Prostate gland (tissue), 2 donors: Measurements from ENCODE around the gene FCAR. TPM values are rescaled to one million over a fixed set of nuclear protein-coding genes. Genes with fewer than 3 reads are reported as not detected.
"Not testable (repeated sequence)": the region's sequence is repeated elsewhere in the genome, so short reads cannot be mapped to it uniquely, and the experiment has no call there.

Experiments
- DNase-seq: peaks from one replicate; pipeline ENCODE4 v3.0.0-alpha.2; 2019; ENCODE audit warnings: low spot score
- H3K27ac ChIP-seq, 2 donors: fragments of 200-600 bp; sonication (generic); 2 replicates each; pipeline ENCODE4 v1.5.1; 2017 to 2019
- H3K27me3 ChIP-seq: fragments of 200-600 bp; sonication (generic); replicated peaks from 2 replicates; pipeline ENCODE4 v1.5.1; 2019; ENCODE audit not compliant: insufficient read depth
- H3K36me3 ChIP-seq, 2 donors: fragments of 200-600 bp; sonication (generic); 1 replicate in 1 of 2; 2 replicates in 1 of 2; pipeline versions ENCODE4 v1.5.1 to v1.8.1; 2017 to 2019
- H3K4me1 ChIP-seq: fragments of 200-600 bp; sonication (generic); replicated peaks from 2 replicates; pipeline ENCODE4 v1.5.1; 2019
- H3K4me3 ChIP-seq, 2 donors: fragments of 200-600 bp; sonication (generic); 2 replicates each; pipeline ENCODE4 v1.5.1; 2017 to 2019
- H3K9me3 ChIP-seq: fragments of 200-600 bp; sonication (generic); 2 replicates; pipeline ENCODE4 v1.5.1; 2017
- CTCF ChIP-seq, 4 experiments: fragments of 200-600 bp in 2 of 4; fragments of 450-650 bp in 2 of 4; sonication (generic) in 2 of 4; IDR thresholded peaks; 1 replicate in 3 of 4; 2 replicates in 1 of 4; pipeline ENCODE4 v1.5.1; 2016 to 2019; ENCODE audit warnings: antibody characterized with exemption in 4 of 4, mild to moderate bottlenecking in 2 of 4, moderate library complexity in 2 of 4
- POLR2A ChIP-seq: fragments of 450-650 bp; IDR thresholded peaks from one replicate; pipeline ENCODE4 v1.6.1; 2016; ENCODE audit warnings: antibody characterized with exemption, mild to moderate bottlenecking
- POLR2AphosphoS5 ChIP-seq: sonication (generic); formaldehyde crosslinking; IDR thresholded peaks from one replicate; pipeline ENCODE4 v1.6.1; 2017; ENCODE audit warnings: antibody characterized with exemption
- WGBS: methylation state at CpG from one replicate; pipeline ENCODE4 v1.1.5; 2018; 5-methylcytosine and 5-hydroxymethylcytosine counted together
- intact Hi-C: fragments of 100-400 bp; cut with DNase I; formaldehyde crosslinking; loops from one replicate; pipeline ENCODE4 v1.14.2; 2022
- small RNA-seq, 2 donors: library from RNA; depleted of rRNA; stranded (forward); fragments of <200 nt; gene quantifications; one replicate each; pipeline ENCODE3, GENCODE V24; 2016
- total RNA-seq, 2 donors: library from RNA; depleted of rRNA; stranded (reverse); fragments of >200 nt; gene quantifications; one replicate each; pipeline ENCODE4 v1.1.0, GENCODE V29; 2016

The FCAR gene
- total RNA-seq, 2 donors from 2014 or later = not detected

- no peak for DNase-seq
- intact Hi-C loops = no loop called here
- Histone ChIP-seq H3K36me3 (no peaks in the 10 kb centered on the region), H3K4me1 (no peaks in the 10 kb centered on the region), H3K9me3 (no peaks in the 10 kb centered on the region), H3K27me3 (no peaks in the 10 kb centered on the region), H3K27ac (no peak overlapping the region), H3K4me3 (no peak overlapping the region)
- WGBS = 62% methylated on average over 7 of the region's 7 CpGs
- TF ChIP-seq POLR2A (no peak), CTCF (IDR thresholded peaks at IDR 0.05) (no peak), POLR2AphosphoS5 (no peak)
Observed at GRCh38 chr19:54921082-54921481, 47.0 kb downstream of the FCAR start.

GRCh38 chr19:54923276-54923675, 49.2 kb downstream of the FCAR start:
- Histone ChIP-seq H3K4me3 (no peak overlapping the region), H3K4me1 (no peaks in the 10 kb centered on the region), H3K9me3 (no peaks in the 10 kb centered on the region), H3K36me3 (no peaks in the 10 kb centered on the region), H3K27me3 (no peaks in the 10 kb centered on the region), H3K27ac (no peak overlapping the region)
- no peak for DNase-seq
- WGBS = 38% methylated on average over 9 of the region's 9 CpGs
- intact Hi-C loops = no loop called here
- TF ChIP-seq POLR2A (no peak), POLR2AphosphoS5 (no peak), CTCF (IDR thresholded peaks at IDR 0.05) (no peak)

- no peak overlapping the region for H3K27ac ChIP-seq
- H3K4me1 ChIP-seq = no peaks in the 10 kb centered on the region
- no peaks in the 10 kb centered on the region for H3K9me3 ChIP-seq
- no peaks in the 10 kb centered on the region for H3K36me3 ChIP-seq
- H3K4me3 ChIP-seq = no peak overlapping the region
- no peak for TF ChIP-seq POLR2A
- intact Hi-C loops = no loop called here
- H3K27me3 ChIP-seq = no peaks in the 10 kb centered on the region
- 90% methylated on average over 2 of the region's 2 CpGs for WGBS
- no peak for DNase-seq
Observed at GRCh38 chr19:54928299-54928698, 54.3 kb downstream of the FCAR start.

- H3K4me3 ChIP-seq = no peak overlapping the region
- DNase-seq = no peak
- H3K36me3 ChIP-seq = no peaks in the 10 kb centered on the region
- H3K27ac ChIP-seq = no peak overlapping the region
- no peaks in the 10 kb centered on the region for H3K27me3 ChIP-seq
- WGBS = 77% methylated on average over 9 of the region's 9 CpGs
- TF ChIP-seq POLR2AphosphoS5 (no peak), CTCF (IDR thresholded peaks at IDR 0.05) (no peak), POLR2A (no peak)
- intact Hi-C loops = no loop called here
- no peaks in the 10 kb centered on the region for H3K4me1 ChIP-seq
- no peaks in the 10 kb centered on the region for H3K9me3 ChIP-seq
Observed at GRCh38 chr19:54937926-54938325, 63.9 kb downstream of the FCAR start.

- H3K27ac ChIP-seq = no peak overlapping the region
- TF ChIP-seq POLR2A (no peak), POLR2AphosphoS5 (no peak), CTCF (IDR thresholded peaks at IDR 0.05) (no peak)
- no peaks in the 10 kb centered on the region for H3K36me3 ChIP-seq
- DNase-seq = no peak
- intact Hi-C loops = no loop called here
- H3K9me3 ChIP-seq = no peaks in the 10 kb centered on the region
- H3K4me3 ChIP-seq = no peak overlapping the region
- no peaks in the 10 kb centered on the region for H3K4me1 ChIP-seq
- H3K27me3 ChIP-seq = no peaks in the 10 kb centered on the region
- WGBS = 63% methylated on average over 11 of the region's 11 CpGs
Observed at GRCh38 chr19:54938906-54939305, 64.9 kb downstream of the FCAR start.

GRCh38 chr19:54939538-54939937, 65.5 kb downstream of the FCAR start:
- H3K27me3 ChIP-seq, H3K4me3 ChIP-seq, intact Hi-C loops, H3K9me3 ChIP-seq, H3K4me1 ChIP-seq, H3K27ac ChIP-seq, H3K36me3 ChIP-seq, DNase-seq: not testable (repeated sequence)
- WGBS = 77% methylated on average over 8 of the region's 28 CpGs

Small RNA genes within 50 kb of the gene (small RNA-seq; reads per million reads assigned to genes)
- 0 to 0.09 reads per million in 2 donors for gene RNU6-222P

Other genes starting within 250 kb of the FCAR start
- 1 to 10 TPM in 1 of 2 donors, under 1 TPM in 1; 0.68 to 1.2 TPM for gene LILRB1, start 243.8 kb upstream of the FCAR start, total RNA-seq
- 1 to 10 TPM; 1.6 to 5.7 TPM for gene LILRB4, start 211.2 kb upstream of the FCAR start, total RNA-seq
- not detected for gene KIR3DL3, start 149.8 kb upstream of the FCAR start, total RNA-seq
- not detected for gene KIR2DL3, start 135.7 kb upstream of the FCAR start, total RNA-seq
- not detected for gene KIR2DL1, start 104.4 kb upstream of the FCAR start, total RNA-seq
- gene KIR2DL4, start 70.6 kb upstream of the FCAR start, total RNA-seq = not detected
- not detected for gene KIR3DL1, start 57.8 kb upstream of the FCAR start, total RNA-seq
- gene KIR2DS4, start 41.6 kb upstream of the FCAR start, total RNA-seq = 1 to 10 TPM in 1 of 2 donors, not detected in 1; 1.4 TPM
- not detected for gene KIR3DL2, start 23.8 kb upstream of the FCAR start, total RNA-seq
- under 1 TPM in 1 of 2 donors, not detected in 1; 0.34 TPM for gene NCR1, start 31.9 kb downstream of the FCAR start, total RNA-seq
- 1 to 10 TPM in 1 of 2 donors, not detected in 1; 7.6 TPM for gene NLRP7, start 73.3 kb downstream of the FCAR start, total RNA-seq
- 10 to 100 TPM; 18.5 to 22.4 TPM for gene NLRP2, start 92.1 kb downstream of the FCAR start, total RNA-seq
- under 1 TPM; 0.23 to 0.27 TPM for gene GP6, start 164.0 kb downstream of the FCAR start, total RNA-seq
- gene RDH13, start 188.9 kb downstream of the FCAR start, total RNA-seq = 10 to 100 TPM; 29.8 to 32.8 TPM
- 10 to 100 TPM; 36.8 to 62.8 TPM for gene EPS8L1, start 201.6 kb downstream of the FCAR start, total RNA-seq
- gene PPP1R12C, start 243.4 kb downstream of the FCAR start, total RNA-seq = 100 to 1,000 TPM in 1 of 2 donors, 10 to 100 TPM in 1; 67.8 to 164 TPM